Transverse colon (tissue), 4 donors: ENCODE measurements around the gene GBA2. TPM values are rescaled to one million over a fixed set of nuclear protein-coding genes. Genes with fewer than 3 reads are reported as not detected.
A peak's percentile ranks its signal among the peaks of the same experiment; 100 is the strongest.

Source experiments
- DNase-seq: peaks from one replicate; pipeline ENCODE4 v3.0.0-alpha.2; 2019
- H3K27ac ChIP-seq, 4 donors: fragments of 200-600 bp; sonication (generic); 2 replicates each; pipeline ENCODE4 v1.5.1; 2016 to 2018; ENCODE audit warnings: inconsistent platforms in 4 of 4
- H3K27me3 ChIP-seq: fragments of 200-600 bp; sonication (generic); 2 replicates; pipeline ENCODE4 v1.5.1; 2017; ENCODE audit warnings: inconsistent platforms
- H3K36me3 ChIP-seq, 4 donors: fragments of 200-600 bp; sonication (generic); 2 replicates each; pipeline ENCODE4 v1.5.1; 2017 to 2019; ENCODE audit warnings: inconsistent platforms in 4 of 4
- H3K4me1 ChIP-seq, 4 donors: fragments of 200-600 bp; sonication (generic); 2 replicates each; pipeline ENCODE4 v1.5.1; 2017 to 2020; ENCODE audit warnings: inconsistent platforms in 4 of 4
- H3K4me3 ChIP-seq, 4 donors: fragments of 200-600 bp; sonication (generic); 1 replicate in 1 of 4; 2 replicates in 3 of 4; pipeline versions ENCODE4 v1.5.1 to v1.6.1; 2017 to 2019; ENCODE audit warnings: inconsistent platforms in 4 of 4
- H3K9me3 ChIP-seq, 2 donors: fragments of 200-600 bp; sonication (generic); 2 replicates each; pipeline ENCODE4 v1.5.1; 2017 to 2019; ENCODE audit warnings: inconsistent platforms in 2 of 2
- CTCF ChIP-seq, 5 experiments: fragments of 200-600 bp in 3 of 5; fragments of 450-650 bp in 2 of 5; sonication (generic) in 3 of 5; IDR thresholded peaks; 1 replicate in 2 of 5; 2 replicates in 3 of 5; pipeline ENCODE4 v1.5.1; 2016 to 2017; ENCODE audit warnings: antibody characterized with exemption in 5 of 5, inconsistent platforms in 3 of 5, mild to moderate bottlenecking in 2 of 5, moderate library complexity in 1 of 5
- EP300 ChIP-seq: sonication (generic); formaldehyde crosslinking; IDR thresholded peaks from one replicate; pipeline ENCODE4 v1.6.1; 2017; ENCODE audit warnings: antibody characterized with exemption, low read depth
- POLR2A ChIP-seq: fragments of 450-650 bp; IDR thresholded peaks from one replicate; pipeline ENCODE4 v1.6.1; 2016; ENCODE audit warnings: antibody characterized with exemption, mild to moderate bottlenecking, moderate library complexity
- POLR2AphosphoS5 ChIP-seq, 3 donors: sonication (generic); formaldehyde crosslinking; IDR thresholded peaks; one replicate each; pipeline ENCODE4 v1.6.1; 2016; ENCODE audit warnings: antibody characterized with exemption in 3 of 3
- WGBS, 2 donors: methylation state at CpG; one replicate each; pipeline ENCODE4 v1.1.5; 2018; ENCODE audit warnings: low coverage in 1 of 2; 5-methylcytosine and 5-hydroxymethylcytosine counted together
- in situ Hi-C, 4 donors: fragments of 200-750 bp; cut with MboI; loops; one replicate each; pipeline versions ENCODE4 v1.15.0 to v1.15.1; 2017; ENCODE audit warnings: low sequenced_read_pairs in 3 of 4, low pct_ligation_motif_present in 1 of 4, low pct_unique_long_range_greater_than_20kb in 1 of 4
- intact Hi-C: fragments of 100-400 bp; cut with DNase I; formaldehyde crosslinking; loops from one replicate; pipeline ENCODE4 v1.15.1; 2023; ENCODE audit warnings: low total_unique reads
- total RNA-seq, 4 donors: library from RNA; depleted of rRNA; stranded (reverse); fragments of >200 nt; gene quantifications; one replicate each; pipeline ENCODE4 v1.1.0, GENCODE V29; 2016

The GBA2 gene
- total RNA-seq, 4 donors from 2014 or later, result 217 to 709 (median 255) TPM

DNA sequence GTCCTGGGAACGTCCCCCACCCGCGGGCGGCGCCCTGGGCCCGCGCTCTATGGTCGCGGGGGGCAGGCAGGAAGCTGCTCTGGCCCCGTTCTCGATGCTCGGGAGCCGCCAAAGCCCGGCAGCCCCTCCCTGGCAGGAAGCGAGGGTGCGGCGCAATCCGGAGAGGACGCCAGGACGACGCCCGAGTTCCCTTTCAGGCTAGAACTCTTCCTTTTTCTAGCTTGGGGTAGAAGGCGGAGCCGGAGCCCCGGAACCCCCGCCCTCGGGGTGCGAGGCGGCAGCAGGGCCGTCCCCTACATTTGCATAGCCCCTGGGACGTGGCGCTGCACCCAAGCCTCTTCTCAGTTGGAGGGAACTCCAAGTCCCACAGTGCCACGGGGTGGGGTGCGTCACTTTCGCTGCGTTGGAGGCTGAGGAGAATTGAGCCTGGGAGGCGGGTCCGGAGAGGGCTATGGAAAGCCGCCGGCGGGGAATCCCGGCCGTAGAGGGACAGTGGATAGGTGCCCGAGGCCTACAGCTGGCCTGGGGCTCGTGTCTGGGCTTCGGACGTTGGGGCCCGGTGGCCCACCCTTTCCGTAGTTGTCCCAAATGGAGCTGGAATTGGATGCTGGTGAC, 16.7 kb downstream of the GBA2 start, which contains the start of the genes CREB3 and TLN1:
TSS of gene CREB3 (plus strand) at position 482 of the 615 bp plus-strand sequence. CDS start at position 589, 107 bp downstream.
TSS of gene TLN1 (minus strand) at position 11 of the 615 bp plus-strand sequence. CDS start 6,501 bp downstream, outside the sequence.
- WGBS, 2 donors, result 1% methylated on average over 48 of the region's 49 CpGs; no CpG with 5 or more reads in 1 of the 2 donors
- intact Hi-C loops, result no loop called here

DNA sequence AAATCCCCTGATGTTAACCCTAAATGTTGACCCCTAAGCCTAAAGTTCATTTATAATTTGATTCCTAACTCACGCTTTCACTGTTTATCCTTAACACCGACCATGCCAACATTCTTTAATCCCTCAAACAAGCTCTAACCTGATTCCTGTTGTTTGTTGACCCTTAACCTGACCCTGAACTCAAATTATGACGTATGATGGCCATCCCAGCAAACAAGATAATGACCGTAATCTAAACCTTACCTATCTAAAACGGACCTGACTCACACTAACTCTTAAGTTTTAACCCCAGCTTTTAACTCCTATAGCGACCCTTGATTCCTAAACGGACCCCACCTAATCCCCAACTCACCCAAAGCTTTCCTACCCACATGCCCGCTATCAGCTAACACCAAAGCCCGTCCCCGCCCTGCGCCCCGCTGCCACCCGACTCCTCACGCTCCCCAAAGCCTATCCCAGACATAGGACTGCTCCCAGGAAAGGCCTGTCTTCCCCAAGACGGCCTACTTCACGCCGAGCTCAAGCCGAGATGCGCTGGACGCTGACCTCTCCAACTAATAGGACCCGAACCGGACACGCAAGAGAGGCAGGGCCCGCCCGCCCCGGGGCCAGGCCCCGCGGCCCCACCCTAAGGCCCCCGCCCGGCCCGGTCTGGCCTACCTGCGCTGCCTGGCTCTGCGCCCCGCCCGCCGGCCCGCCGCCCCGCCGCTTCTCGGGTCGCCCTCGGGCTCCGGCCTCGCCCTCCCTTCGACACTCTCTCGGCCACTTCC, 17.4 kb downstream of the GBA2 start:
- WGBS, 2 donors, result 0% methylated on average over 5 to 23 of the region's 47 CpGs
- Histone ChIP-seq H3K27ac (peak overlapping the region; percentile 94 to 98 (median 97)), H3K36me3 (peaks cover 0 to 19% (median 8%) of the 10 kb centered on the region in 4 donors), H3K27me3 (no peaks in the 10 kb centered on the region), H3K4me3 (peak overlapping the region; percentile 67 to 87 (median 78)), H3K4me1 (peaks cover 43 to 74% (median 63%) of the 10 kb centered on the region in 4 donors), H3K9me3 (no peaks in the 10 kb centered on the region)
- in situ Hi-C loops (loop anchor here in 1 of 4 donors (10.0 kb wide), 1 partner anchor 83 kb away; the partner anchor contains the start of genes HINT2 and SPAG8), intact Hi-C loops (no loop called here)
- peak in 1 of 5 experiments; percentile 2 for TF ChIP-seq CTCF (IDR thresholded peaks at IDR 0.05)
- TF ChIP-seq POLR2A, result peak; percentile 36
- TF ChIP-seq POLR2AphosphoS5 (IDR thresholded peaks at IDR 0.05), result peak in 1 of 3 donors; percentile 93
- TF ChIP-seq EP300, result no peak
- no peak for DNase-seq

More for the DNA sequence above, 16.7 kb downstream of the GBA2 start, which contains the start of the genes CREB3 and TLN1:
- H3K4me3 ChIP-seq, result peak within 1 kb of the TSS; percentile 67 to 87 (median 78)
- peaks cover 0 to 25% (median 12%) of the 10 kb centered on the region in 4 donors for H3K36me3 ChIP-seq
- no peaks in the 10 kb centered on the region for H3K27me3 ChIP-seq
- no peaks in the 10 kb centered on the region for H3K9me3 ChIP-seq
- peaks cover 36 to 67% (median 56%) of the 10 kb centered on the region in 4 donors for H3K4me1 ChIP-seq
- peak; percentile 99 for DNase-seq
- TF ChIP-seq POLR2A, result peak; percentile 81
- TF ChIP-seq EP300, result no peak
- TF ChIP-seq POLR2AphosphoS5 (IDR thresholded peaks at IDR 0.05), result peak; percentile 55 to 91 (median 91)
- no peak for TF ChIP-seq CTCF (IDR thresholded peaks at IDR 0.05)
- peak within 1 kb of the TSS; percentile 94 to 98 (median 97) for H3K27ac ChIP-seq
- in situ Hi-C loops, result loop anchor here in 1 of 4 donors (10.0 kb wide), 1 partner anchor 83 kb away; the partner anchor contains the start of genes HINT2 and SPAG8

DNA sequence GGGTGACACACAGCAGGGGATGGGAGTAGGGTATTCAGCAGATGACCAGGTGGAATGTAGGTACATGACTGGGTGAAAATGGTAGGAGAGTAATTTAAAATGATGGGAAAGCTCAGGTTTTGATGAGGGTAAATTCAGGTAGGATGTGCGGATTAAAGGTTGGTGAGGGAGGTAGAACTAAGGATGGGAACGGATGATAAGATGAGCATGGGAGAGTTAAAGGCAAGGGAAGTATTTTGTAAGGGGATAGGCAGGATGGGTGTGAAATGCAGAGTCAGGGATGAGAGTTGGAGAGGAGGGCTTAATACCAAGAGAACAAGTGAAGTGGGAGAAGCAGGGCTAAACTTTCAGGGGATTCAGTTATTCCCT, 18.6 kb downstream of the GBA2 start:
- no peaks in the 10 kb centered on the region for H3K9me3 ChIP-seq
- TF ChIP-seq CTCF (IDR thresholded peaks at IDR 0.05) (no peak), EP300 (no peak), POLR2AphosphoS5 (IDR thresholded peaks at IDR 0.05) (no peak), POLR2A (no peak)
- in situ Hi-C loops, result loop anchor here in 1 of 4 donors (10.0 kb wide), 1 partner anchor 84 kb away; the partner anchor contains the start of genes HINT2 and SPAG8
- peak overlapping the region in 3 of 4 donors; percentile 74 to 87 (median 83) for H3K4me3 ChIP-seq
- H3K4me1 ChIP-seq, result peaks cover 47 to 79% (median 71%) of the 10 kb centered on the region in 4 donors
- no peak for DNase-seq
- intact Hi-C loops, result no loop called here
- peak overlapping the region; percentile 94 to 98 (median 97) for H3K27ac ChIP-seq
- no peaks in the 10 kb centered on the region for H3K27me3 ChIP-seq
- peaks cover 0 to 11% (median 4%) of the 10 kb centered on the region in 4 donors for H3K36me3 ChIP-seq
- 48 to 64% methylated on average over 2 of the region's 2 CpGs for WGBS, 2 donors
